Stimulated activated CD8-positive, alpha-beta memory T cell treated with anti-CD3 and anti-CD28 coated beads, Interleukin-15, amount 100 ng/mL, for 48 hours (primary cell): ENCODE results near the gene BCL2L12.

Source experiments
- DNase-seq, 2 donors: peaks; one replicate each; pipeline ENCODE4 v3.0.0-alpha.2; 2020; ENCODE audit warnings: low read depth in 2 of 2

Gene BCL2L12

GRCh38 chr19:49641688-49642491 is 23.8 kb upstream of the BCL2L12 start, which contains the start of gene SCAF1:
Gene SCAF1, plus strand, starts transcription at chr19:49642209. Its CDS starts 2,818 bp downstream, at chr19:49645027.
- peak; percentile 100 for DNase-seq

GRCh38 chr19:49642492-49643035 is 23.2 kb upstream of the BCL2L12 start:
- no peak for DNase-seq

GRCh38 chr19:49643466-49643865 is 22.3 kb upstream of the BCL2L12 start:
- no peak for DNase-seq

GRCh38 chr19:49645592-49645991 is 20.1 kb upstream of the BCL2L12 start:
- DNase-seq, result no peak

- no peak for DNase-seq
These were observed 19.7 kb upstream of the BCL2L12 start for GRCh38 chr19:49645995-49646394.

GRCh38 chr19:49646586-49646985 is 19.1 kb upstream of the BCL2L12 start:
- DNase-seq, result no peak

GRCh38 chr19:49651029-49651819 is 14.5 kb upstream of the BCL2L12 start:
- DNase-seq, result no peak

- no peak for DNase-seq
These were observed 13.7 kb upstream of the BCL2L12 start for GRCh38 chr19:49651820-49652550.

- DNase-seq, result no peak
These were observed 12.9 kb upstream of the BCL2L12 start for GRCh38 chr19:49652551-49653465.

- DNase-seq, result no peak
These were observed 12.3 kb upstream of the BCL2L12 start for GRCh38 chr19:49653466-49653806.

- DNase-seq, result no peak
These were observed 11.2 kb upstream of the BCL2L12 start for GRCh38 chr19:49654581-49654980.

- no peak for DNase-seq
These were observed 9.9 kb upstream of the BCL2L12 start for GRCh38 chr19:49655570-49656455.

- no peak for DNase-seq
These were observed 9.2 kb upstream of the BCL2L12 start for GRCh38 chr19:49656456-49657109.

- DNase-seq, result no peak
These were observed 8.1 kb upstream of the BCL2L12 start for GRCh38 chr19:49657493-49658138.

- DNase-seq, result no peak
These were observed 7.6 kb upstream of the BCL2L12 start for GRCh38 chr19:49658139-49658517.

GRCh38 chr19:49658566-49659442 is 6.9 kb upstream of the BCL2L12 start:
- no peak for DNase-seq

- DNase-seq, result no peak
These were observed 5.3 kb upstream of the BCL2L12 start for GRCh38 chr19:49660338-49660961.
